D721Med (cell line): ENCODE data around the gene MARK3.

Source experiments
- DNase-seq: peaks from one replicate; pipeline ENCODE4 v3.0.0; 2011; ENCODE audit warnings: low spot score; ENCODE audit not compliant: insufficient read length
- FAIRE-seq: peaks from 2 replicates; lab custom pipeline; 2011; peaks lifted over from hg19 to GRCh38; lab: Jason Lieb, UNC
- CTCF ChIP-seq: IDR thresholded peaks from 2 replicates; pipeline ENCODE4 v1.5.1; 2012; ENCODE audit warnings: mild to moderate bottlenecking, control low read depth; ENCODE audit not compliant: insufficient read depth; ENCODE audit errors: missing control alignments

Gene MARK3

GRCh38 chr14:103385152-103385928, at the start of gene MARK3:
Gene MARK3 (plus strand): TSS chr14:103385415. CDS start chr14:103386030, 615 bp downstream.
- DNase-seq (peak; percentile 93), FAIRE-seq (no peak)

GRCh38 chr14:103336191-103336590, 49.0 kb upstream of the MARK3 start:
- FAIRE-seq (no peak), DNase-seq (no peak)
- TF ChIP-seq CTCF, result no peak

More at GRCh38 chr14:103385152-103385928, at the start of gene MARK3:
- no peak for TF ChIP-seq CTCF

- no peak for DNase-seq
- no peak for FAIRE-seq
- no peak for TF ChIP-seq CTCF
Measured at GRCh38 chr14:103337794-103338193, 47.4 kb upstream of the MARK3 start.

- DNase-seq, result no peak
- no peak for FAIRE-seq
Measured at GRCh38 chr14:103339561-103339960, 45.7 kb upstream of the MARK3 start.

GRCh38 chr14:103340480-103341212, 44.6 kb upstream of the MARK3 start:
- no peak for FAIRE-seq
- TF ChIP-seq CTCF, result no peak
- DNase-seq, result no peak

More at GRCh38 chr14:103339561-103339960, 45.7 kb upstream of the MARK3 start:
- no peak for TF ChIP-seq CTCF

- FAIRE-seq, result no peak
- no peak for TF ChIP-seq CTCF
Measured at GRCh38 chr14:103341250-103342129, 43.7 kb upstream of the MARK3 start.

More at GRCh38 chr14:103341250-103342129, 43.7 kb upstream of the MARK3 start:
- no peak for DNase-seq
